ENCODE data around the gene CLDN15. TPM values are rescaled to one million over a fixed set of nuclear protein-coding genes. Genes with fewer than 3 reads are reported as not detected.

Gene CLDN15
- total RNA-seq, 4 donors from 2014 or later, result 6.7 to 19.8 (median 12.5) TPM

DNA sequence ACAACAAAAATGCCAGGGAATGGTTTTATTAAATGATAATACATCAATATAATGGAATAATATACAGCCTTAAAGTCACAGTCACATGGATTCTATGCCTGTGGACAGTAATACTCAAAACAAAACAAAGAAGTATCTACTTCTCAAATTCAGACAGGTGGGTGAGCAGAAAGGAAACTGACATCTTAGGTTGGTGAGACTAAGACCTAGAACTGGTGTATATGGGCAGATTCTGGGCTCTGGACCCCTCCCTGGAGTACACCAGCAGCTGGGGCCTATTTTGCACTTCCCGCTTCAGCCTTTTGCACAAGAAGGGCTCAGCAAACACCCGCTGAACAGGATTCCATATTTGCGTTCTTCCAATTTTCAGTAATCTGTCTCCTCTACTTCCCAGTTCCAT lies 12.7 kb upstream of the CLDN15 start:
- Histone ChIP-seq H3K27ac (no peak overlapping the region), H3K27me3 (no peaks in the 10 kb centered on the region), H3K36me3 (peaks cover 22% of the 10 kb centered on the region), H3K9me3 (no peaks in the 10 kb centered on the region), H3K4me1 (peaks cover 21% of the 10 kb centered on the region), H3K4me3 (peak overlapping the region; percentile 85)
- no peak for DNase-seq (ENCODE audit: low spot score in 2 of 2)
- TF ChIP-seq EP300 (IDR thresholded peaks at IDR 0.05), result no peak
- WGBS, result 78% methylated on average over 3 of the region's 3 CpGs

DNA sequence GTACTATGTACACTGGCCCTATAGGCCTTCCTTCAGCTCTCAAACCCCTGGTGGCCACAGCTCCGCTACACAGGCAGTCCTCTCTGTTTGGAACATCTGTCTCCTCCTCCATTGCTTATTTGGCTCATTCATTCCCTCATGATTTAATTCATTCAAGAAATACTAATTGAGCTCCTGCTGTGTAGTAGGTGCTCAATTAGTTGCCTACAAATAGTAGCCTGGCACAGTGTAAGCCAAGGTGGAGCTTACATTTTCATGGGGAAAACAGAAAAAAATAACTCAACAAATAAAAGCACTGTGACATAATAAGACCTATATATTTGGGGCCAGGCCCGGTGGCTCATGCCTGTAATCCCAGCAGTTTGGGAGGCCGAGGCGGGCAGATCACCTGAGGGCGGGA lies 10.7 kb upstream of the CLDN15 start:
- Histone ChIP-seq H3K9me3 (no peaks in the 10 kb centered on the region), H3K36me3 (peaks cover 22% of the 10 kb centered on the region), H3K4me1 (peaks cover 35% of the 10 kb centered on the region), H3K27ac (no peak overlapping the region), H3K4me3 (no peak overlapping the region), H3K27me3 (no peaks in the 10 kb centered on the region)
- no peak for DNase-seq (ENCODE audit: low spot score in 2 of 2)
- 97% methylated on average over 5 of the region's 5 CpGs for WGBS
- no peak for TF ChIP-seq POLR2AphosphoS5 (IDR thresholded peaks at IDR 0.05)
- TF ChIP-seq POLR2A (IDR thresholded peaks at IDR 0.05), result no peak
- TF ChIP-seq, protein P1, sequence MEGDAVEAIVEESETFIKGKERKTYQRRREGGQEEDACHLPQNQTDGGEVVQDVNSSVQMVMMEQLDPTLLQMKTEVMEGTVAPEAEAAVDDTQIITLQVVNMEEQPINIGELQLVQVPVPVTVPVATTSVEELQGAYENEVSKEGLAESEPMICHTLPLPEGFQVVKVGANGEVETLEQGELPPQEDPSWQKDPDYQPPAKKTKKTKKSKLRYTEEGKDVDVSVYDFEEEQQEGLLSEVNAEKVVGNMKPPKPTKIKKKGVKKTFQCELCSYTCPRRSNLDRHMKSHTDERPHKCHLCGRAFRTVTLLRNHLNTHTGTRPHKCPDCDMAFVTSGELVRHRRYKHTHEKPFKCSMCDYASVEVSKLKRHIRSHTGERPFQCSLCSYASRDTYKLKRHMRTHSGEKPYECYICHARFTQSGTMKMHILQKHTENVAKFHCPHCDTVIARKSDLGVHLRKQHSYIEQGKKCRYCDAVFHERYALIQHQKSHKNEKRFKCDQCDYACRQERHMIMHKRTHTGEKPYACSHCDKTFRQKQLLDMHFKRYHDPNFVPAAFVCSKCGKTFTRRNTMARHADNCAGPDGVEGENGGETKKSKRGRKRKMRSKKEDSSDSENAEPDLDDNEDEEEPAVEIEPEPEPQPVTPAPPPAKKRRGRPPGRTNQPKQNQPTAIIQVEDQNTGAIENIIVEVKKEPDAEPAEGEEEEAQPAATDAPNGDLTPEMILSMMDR (IDR thresholded peaks at IDR 0.05), result no peak
- no peak for TF ChIP-seq EP300 (IDR thresholded peaks at IDR 0.05)

DNA sequence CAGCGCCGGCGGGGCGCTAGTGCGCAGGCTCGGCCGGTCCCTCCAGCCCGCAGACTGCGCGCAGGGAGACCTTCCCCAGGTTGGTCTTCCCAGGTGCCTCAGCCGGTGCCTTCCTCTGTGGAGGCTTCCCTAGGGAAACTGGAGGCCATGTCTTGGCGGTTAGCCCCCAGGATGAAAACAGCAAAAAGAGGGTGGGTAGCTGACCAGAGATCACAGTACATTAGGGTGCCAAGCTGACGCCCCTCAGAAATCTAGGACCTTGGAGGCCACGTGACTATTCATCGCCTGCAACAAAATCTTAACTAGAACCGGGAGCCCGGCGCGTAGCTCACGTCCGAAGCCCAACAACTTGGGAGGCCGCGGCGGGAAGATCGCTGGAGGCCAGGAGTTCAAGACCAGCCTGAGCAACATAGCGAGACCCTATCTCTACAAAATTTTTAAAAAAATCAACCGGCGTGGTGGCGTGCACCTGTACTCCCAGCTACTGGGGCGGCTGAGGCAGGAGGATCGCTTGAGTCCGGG lies 7.6 kb upstream of the CLDN15 start:
- TF ChIP-seq POLR2A (IDR thresholded peaks at IDR 0.05) (no peak), POLR2AphosphoS5 (IDR thresholded peaks at IDR 0.05) (no peak), EP300 (IDR thresholded peaks at IDR 0.05) (no peak)
- TF ChIP-seq, protein P1 (IDR thresholded peaks at IDR 0.05), result no peak
- Histone ChIP-seq H3K4me3 (peak overlapping the region; percentile 73), H3K4me1 (peaks cover 45% of the 10 kb centered on the region), H3K9me3 (no peaks in the 10 kb centered on the region), H3K36me3 (peaks cover 30% of the 10 kb centered on the region), H3K27me3 (no peaks in the 10 kb centered on the region), H3K27ac (peak overlapping the region; percentile 95)
- no peak for DNase-seq (ENCODE audit: low spot score in 2 of 2)
- 24% methylated on average over 19 of the region's 32 CpGs for WGBS

DNA sequence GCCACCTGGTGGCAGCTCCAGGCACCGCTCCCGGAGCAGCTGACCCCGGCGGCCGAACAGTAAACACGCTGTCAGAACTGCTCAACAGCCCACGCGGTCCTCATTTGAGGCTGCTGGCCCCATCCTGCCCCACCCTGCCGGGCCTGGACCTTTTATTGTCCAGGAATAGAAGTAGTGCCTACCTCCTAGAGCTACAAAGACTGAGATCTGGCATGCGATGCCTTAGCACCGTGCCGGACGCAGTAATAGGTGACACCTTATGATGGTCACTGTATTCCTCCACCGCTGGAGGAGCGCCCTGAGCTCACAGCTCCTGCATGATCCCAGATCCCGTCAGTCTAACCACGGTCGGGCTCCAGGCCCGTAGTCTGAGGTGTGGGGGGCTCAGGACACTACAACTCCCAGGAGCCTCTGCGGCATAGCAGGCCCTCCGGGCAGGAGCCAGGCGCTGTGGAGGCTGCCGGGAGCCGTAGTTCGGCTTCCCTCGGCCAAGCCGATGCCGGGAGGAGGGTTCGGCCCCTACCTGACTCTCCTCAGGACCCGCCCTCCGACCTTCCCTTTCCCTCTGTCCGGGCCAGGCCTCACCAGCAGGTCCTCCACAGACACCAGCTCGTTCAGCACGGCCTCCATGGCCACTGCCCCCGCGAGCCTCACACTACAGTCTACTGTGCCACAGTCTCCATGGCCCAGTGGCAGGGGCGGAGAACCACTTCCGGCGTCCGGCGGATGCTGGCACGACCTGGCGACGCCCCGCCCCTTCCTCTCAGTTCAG lies 7.0 kb upstream of the CLDN15 start, which contains the start of gene FIS1:
Gene FIS1, minus strand, starts transcription at position 707 of the 772 bp plus-strand sequence. Its CDS starts 77 bp downstream, at position 630.
- Histone ChIP-seq H3K9me3 (no peaks in the 10 kb centered on the region), H3K27ac (peak within 1 kb of the TSS; percentile 95), H3K36me3 (peaks cover 33% of the 10 kb centered on the region), H3K4me1 (peaks cover 46% of the 10 kb centered on the region), H3K27me3 (no peaks in the 10 kb centered on the region), H3K4me3 (peak within 1 kb of the TSS; percentile 73)
- no peak for TF ChIP-seq EP300 (IDR thresholded peaks at IDR 0.05)
- TF ChIP-seq POLR2AphosphoS5 (IDR thresholded peaks at IDR 0.05), result peak in 2 of 3 donors; percentile 58 to 89
- TF ChIP-seq, protein P1 (IDR thresholded peaks at IDR 0.05), result peak; percentile 92 to 96
- TF ChIP-seq POLR2A (IDR thresholded peaks at IDR 0.05), result peak in 1 of 2 donors; percentile 46
- peak; percentile 95 to 96 for DNase-seq (ENCODE audit: low spot score in 2 of 2)
- 0% methylated on average over 21 of the region's 45 CpGs for WGBS

DNA sequence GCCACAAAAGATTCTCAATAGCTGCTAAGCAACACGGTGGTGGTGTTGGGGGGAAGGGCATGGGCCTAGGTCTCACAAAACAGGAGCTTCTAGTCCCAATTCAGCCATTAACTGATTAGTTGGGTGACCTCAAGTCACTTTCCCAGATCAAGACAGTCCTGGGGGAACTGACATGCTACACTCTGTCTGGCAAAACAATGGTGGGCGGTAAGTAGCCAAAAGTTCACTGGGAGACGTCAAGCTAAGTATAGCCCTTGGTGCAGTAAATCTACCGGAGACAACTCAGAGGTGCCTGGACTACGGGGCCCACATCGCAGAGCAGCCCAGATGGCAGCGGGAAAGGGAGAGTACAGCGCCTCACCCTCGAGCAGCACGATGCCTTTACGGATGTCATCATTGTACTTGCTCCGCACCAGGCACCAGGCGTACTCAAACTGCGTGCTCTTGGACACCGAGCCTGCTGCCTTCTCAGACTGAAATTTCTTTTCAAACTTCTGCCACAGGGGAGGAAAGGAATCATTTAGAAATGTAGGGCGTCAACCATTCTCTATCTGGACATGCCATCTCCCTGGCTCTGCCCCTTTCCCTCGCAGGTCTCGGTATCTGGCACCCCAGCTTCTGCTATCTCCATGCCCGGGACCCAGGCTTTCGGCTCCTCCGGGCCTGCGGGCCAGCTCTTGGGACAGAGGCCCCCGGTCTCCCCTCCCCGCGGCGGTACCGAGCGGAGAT lies 6.2 kb upstream of the CLDN15 start:
- TF ChIP-seq POLR2A (IDR thresholded peaks at IDR 0.05), result no peak
- TF ChIP-seq EP300 (IDR thresholded peaks at IDR 0.05), result no peak
- no peak for TF ChIP-seq POLR2AphosphoS5 (IDR thresholded peaks at IDR 0.05)
- TF ChIP-seq, protein P1 (IDR thresholded peaks at IDR 0.05), result no peak
- H3K9me3 ChIP-seq, result no peaks in the 10 kb centered on the region
- DNase-seq (ENCODE audit: low spot score in 2 of 2), result peak in 1 of 2 donors; percentile 65
- 15% methylated on average over 22 of the region's 28 CpGs for WGBS
- H3K27me3 ChIP-seq, result no peaks in the 10 kb centered on the region
- peaks cover 33% of the 10 kb centered on the region for H3K36me3 ChIP-seq
- peak overlapping the region; percentile 95 for H3K27ac ChIP-seq
- peak overlapping the region; percentile 73 for H3K4me3 ChIP-seq
- peaks cover 47% of the 10 kb centered on the region for H3K4me1 ChIP-seq

Data from suprapubic skin (tissue), 4 donors.